Measurements from ENCODE around the gene SPHK1. TPM values are rescaled to one million over a fixed set of nuclear protein-coding genes. Genes with fewer than 3 reads are reported as not detected.

SPHK1 gene
- total RNA-seq, 1 donor from 2014 or later, result 9.0 TPM

DNA sequence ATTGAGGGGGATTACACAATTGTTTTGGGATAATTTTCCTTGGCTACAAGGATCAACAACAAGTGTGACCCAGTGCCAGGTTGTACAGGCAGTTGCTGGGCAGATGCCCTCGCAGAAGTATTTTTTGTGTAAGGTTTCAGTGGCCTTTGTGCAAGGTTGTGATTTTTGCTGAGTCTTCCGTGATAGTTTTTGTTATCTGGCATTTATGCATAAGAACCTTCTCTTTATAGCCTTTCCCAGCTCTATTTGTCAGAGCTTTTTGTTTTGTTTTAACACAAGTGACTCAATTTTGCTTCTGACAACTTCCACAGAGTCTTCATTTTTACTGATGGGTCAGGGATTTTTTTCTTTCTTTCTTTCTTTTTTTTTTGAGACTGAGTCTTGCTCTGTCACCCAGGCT lies 23.9 kb upstream of the SPHK1 start:
- DNase-seq (ENCODE audit: low read depth), result no peak

- no peak for DNase-seq (ENCODE audit: low read depth)
These were observed 21.1 kb upstream of the SPHK1 start for GRCh38 chr17:76363107-76363842.

GRCh38 chr17:76365256-76365903 lies 19.0 kb upstream of the SPHK1 start:
- DNase-seq (ENCODE audit: low read depth), result no peak

GRCh38 chr17:76366247-76366646 lies 18.2 kb upstream of the SPHK1 start:
- DNase-seq (ENCODE audit: low read depth), result no peak

GRCh38 chr17:76367642-76368041 lies 16.8 kb upstream of the SPHK1 start:
- DNase-seq (ENCODE audit: low read depth), result no peak

DNA sequence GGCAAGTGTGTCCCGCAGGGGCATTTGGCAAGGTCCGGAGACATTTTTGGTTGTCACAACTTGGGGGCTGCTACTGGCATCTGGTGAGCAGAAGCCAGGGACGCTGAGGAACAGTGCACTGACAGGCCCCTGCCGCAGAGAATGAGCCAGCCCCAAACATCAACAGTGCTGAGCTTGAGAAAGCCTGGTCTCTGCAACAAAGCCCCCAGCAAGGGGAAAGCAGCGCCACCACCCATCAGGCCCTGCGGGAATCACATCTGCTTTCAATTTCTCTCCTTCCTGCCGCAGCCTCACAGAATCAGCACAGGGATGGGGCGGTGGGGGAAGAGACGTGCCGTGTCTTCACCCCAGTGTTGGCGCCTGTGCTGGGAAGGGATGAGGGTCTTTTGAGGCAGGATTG lies 15.9 kb upstream of the SPHK1 start:
- no peak for DNase-seq (ENCODE audit: low read depth)

- DNase-seq (ENCODE audit: low read depth), result no peak
These were observed 15.0 kb upstream of the SPHK1 start for GRCh38 chr17:76369379-76369778.

GRCh38 chr17:76369804-76370203 lies 14.6 kb upstream of the SPHK1 start:
- DNase-seq (ENCODE audit: low read depth), result no peak

- peak; percentile 87 for DNase-seq (ENCODE audit: low read depth)
These were observed 14.0 kb upstream of the SPHK1 start for GRCh38 chr17:76370261-76370993.

- DNase-seq (ENCODE audit: low read depth), result no peak
These were observed 12.5 kb upstream of the SPHK1 start for GRCh38 chr17:76371656-76372628.

DNA sequence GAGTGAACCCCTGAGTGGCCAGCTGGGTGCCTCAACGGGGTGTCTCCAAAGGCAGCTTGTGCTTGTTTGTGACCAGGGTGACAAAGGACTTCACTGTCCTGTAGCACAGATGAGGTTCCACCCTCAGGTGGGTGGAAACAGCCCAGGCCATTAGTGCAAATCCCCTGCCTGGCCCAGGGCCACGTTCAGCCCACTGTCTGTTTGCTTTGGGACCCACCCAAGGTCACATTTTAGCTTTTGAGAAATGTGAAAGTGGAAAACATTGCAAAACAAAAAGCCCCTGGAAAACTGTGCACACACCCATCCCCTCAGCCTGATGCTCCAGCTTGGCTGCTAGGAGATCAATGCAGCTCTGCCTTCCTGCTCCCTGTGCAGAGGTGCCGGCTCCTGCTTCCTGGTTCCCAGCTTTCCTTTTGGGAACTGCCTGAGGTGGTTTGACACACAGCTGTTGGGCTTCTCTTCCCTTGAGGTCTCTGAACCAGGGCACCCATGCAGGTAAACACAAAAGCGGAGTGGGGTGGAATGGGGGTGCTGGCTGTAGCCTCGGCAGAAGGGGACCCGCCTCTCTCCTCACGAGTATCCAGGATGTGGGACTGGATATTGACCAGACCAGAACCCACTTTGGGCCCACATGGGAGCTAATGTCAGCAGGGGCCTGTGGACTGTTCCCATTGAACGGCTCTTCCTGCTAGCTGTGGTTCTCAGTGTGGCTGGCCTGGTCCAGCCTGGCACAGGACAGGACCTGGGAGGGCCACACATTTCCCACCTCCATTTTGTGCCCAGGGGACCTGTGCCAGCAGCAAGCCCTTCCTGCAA lies 7.9 kb upstream of the SPHK1 start:
- DNase-seq (ENCODE audit: low read depth), result no peak

- DNase-seq (ENCODE audit: low read depth), result no peak
These were observed 5.7 kb upstream of the SPHK1 start for GRCh38 chr17:76378548-76379274.

DNA sequence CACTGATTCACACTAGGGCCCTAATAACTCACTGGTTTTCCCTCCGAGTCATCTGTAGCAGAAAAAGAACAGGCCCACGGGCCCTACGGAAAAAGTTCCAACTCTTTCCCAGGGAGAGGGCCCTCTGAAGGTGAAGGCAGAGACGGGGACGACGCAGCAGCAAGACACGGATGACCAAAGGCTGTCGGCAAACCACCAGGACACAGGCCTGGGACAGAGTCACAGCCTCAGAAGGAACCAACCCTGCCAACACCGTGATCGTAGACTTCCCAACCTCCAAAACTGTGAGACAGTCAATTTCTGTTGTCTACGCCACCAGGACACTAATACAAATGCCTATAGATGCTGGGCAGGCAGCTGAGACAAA lies 5.2 kb upstream of the SPHK1 start:
- no peak for DNase-seq (ENCODE audit: low read depth)

DNA sequence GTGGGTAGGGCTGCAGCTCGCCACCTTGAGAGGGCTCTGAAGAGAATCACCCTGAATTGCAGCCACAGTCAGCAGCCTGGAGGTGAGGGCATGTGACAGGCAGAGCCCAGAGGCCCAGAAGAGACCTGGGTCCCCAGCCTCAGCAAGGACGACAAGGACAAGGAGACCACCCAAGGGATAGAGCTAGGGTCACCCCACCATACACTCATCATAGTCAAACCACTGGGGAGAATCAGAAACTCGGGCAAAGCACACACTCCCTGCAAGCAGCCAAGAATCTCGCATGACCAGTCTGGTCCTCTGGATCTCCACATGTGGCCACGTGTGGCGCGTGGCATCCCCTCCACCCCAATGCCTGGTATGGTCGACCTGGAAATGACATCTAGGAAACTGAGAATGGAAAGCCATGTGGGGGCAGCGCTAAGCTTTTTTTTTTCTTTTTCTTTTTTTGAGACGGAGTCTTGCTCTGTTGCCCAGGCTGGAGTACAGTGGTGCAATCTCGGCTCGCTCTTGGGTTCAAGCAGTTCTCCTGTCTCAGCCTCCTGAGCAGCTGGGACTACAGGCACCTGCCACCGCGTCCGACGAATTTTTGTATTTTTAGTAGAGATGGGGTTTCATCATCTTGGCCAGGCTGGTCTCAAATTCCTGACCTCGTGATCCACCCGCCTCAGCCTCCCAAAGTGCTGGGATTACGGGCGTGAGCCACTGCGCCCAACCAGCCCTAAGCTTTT lies 4.6 kb upstream of the SPHK1 start:
- no peak for DNase-seq (ENCODE audit: low read depth)

DNA sequence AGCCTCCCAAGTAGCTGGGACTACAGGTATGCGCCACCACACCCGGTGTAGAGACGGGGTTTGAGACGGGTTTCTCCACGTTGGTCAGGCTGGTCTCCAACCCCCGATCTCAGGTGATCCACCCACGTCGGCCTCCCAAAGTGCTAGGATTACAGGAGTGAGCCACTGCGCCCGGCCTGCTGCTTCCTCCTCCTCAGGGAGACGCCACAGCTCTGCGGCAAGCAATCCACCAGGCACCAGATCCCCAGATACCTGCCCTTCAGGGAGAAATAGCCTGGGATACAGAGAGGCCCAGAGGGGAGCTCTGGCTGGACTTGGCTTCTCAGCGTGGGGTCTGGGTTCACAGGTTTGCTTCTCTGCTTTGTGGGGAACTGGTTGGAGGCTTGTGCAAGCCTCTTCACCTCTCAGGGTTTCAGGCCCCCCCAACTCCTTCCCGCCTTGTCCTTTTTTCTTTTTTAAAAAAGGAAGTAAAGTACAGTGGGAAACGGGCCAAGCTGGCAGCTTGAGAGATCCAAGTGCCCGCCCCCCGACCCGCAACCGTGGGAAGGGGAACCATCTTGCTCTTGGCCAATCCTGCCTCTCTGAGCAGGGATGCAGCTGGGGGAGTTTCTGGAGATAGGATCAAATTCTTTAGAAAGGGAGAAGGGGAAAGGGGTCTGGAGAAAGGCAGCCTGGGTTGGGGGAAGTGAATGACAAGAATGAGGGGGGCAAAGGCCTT lies 2.6 kb upstream of the SPHK1 start:
- DNase-seq (ENCODE audit: low read depth), result no peak

GRCh38 chr17:76382351-76382802 lies 2.0 kb upstream of the SPHK1 start:
- DNase-seq (ENCODE audit: low read depth), result no peak

- DNase-seq (ENCODE audit: low read depth), result peak; percentile 34
These were observed 1.4 kb upstream of the SPHK1 start for GRCh38 chr17:76382803-76383545.
